SU-DHL-6 (cell line): ENCODE data around the gene MRPL54.

Source experiments
- EZH2phosphoT487 ChIP-seq: fragments of 200-600 bp; sonication (generic), shearing (Covaris generic); conservative IDR thresholded peaks from 2 replicates; pipeline ENCODE4 v1.6.1; 2018; ENCODE audit warnings: mild to moderate bottlenecking, antibody characterized with exemption, low read length, moderate library complexity, mixed read lengths
- TF ChIP-seq, protein P1 (sequence below): fragments of 200-600 bp; sonication (generic); IDR thresholded peaks from one replicate; pipeline ENCODE4 v1.5.1; 2017; ENCODE audit warnings: antibody characterized with exemption, mild to moderate bottlenecking, low read length, moderate library complexity; ENCODE audit not compliant: insufficient read depth, poor library complexity, severe bottlenecking

DNA sequence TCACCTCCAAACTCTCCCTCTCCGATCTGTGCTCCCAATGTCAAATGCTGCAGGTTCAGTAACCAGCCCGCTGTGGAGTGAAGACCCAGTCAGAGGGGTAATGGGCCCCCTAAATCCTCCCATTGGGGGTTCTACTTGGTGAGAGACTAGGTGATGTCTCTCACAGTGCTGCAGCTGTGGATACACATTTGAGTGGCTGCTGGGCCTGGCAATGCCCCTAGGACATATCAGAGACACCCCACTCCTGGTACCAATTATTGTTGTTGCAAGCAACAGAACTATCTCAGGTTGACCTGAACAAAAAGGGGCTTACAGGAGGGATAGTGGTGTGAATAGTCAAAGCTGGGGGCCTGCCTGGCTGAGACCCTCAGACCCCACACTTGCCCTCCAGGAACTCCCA lies 19.1 kb downstream of the MRPL54 start:
- TF ChIP-seq, protein P1, sequence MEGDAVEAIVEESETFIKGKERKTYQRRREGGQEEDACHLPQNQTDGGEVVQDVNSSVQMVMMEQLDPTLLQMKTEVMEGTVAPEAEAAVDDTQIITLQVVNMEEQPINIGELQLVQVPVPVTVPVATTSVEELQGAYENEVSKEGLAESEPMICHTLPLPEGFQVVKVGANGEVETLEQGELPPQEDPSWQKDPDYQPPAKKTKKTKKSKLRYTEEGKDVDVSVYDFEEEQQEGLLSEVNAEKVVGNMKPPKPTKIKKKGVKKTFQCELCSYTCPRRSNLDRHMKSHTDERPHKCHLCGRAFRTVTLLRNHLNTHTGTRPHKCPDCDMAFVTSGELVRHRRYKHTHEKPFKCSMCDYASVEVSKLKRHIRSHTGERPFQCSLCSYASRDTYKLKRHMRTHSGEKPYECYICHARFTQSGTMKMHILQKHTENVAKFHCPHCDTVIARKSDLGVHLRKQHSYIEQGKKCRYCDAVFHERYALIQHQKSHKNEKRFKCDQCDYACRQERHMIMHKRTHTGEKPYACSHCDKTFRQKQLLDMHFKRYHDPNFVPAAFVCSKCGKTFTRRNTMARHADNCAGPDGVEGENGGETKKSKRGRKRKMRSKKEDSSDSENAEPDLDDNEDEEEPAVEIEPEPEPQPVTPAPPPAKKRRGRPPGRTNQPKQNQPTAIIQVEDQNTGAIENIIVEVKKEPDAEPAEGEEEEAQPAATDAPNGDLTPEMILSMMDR, result no peak
- TF ChIP-seq EZH2phosphoT487, result no peak
